ENCODE data around the gene NUDT17. TPM values are rescaled to one million over a fixed set of nuclear protein-coding genes. Genes with fewer than 3 reads are reported as not detected.

Gene NUDT17
- total and polyA plus RNA-seq, 11 donors, result 0.71 to 10.9 (median 4.2) TPM

- Histone ChIP-seq H3K27ac (peak overlapping the region; percentile 89 to 95 (median 92)), H3K9me3 (no peaks in the 10 kb centered on the region), H3K27me3 (no peaks in the 10 kb centered on the region), H3K36me3 (peaks cover 0 to 37% (median 34%) of the 10 kb centered on the region in 9 donors), H3K4me3 (peak overlapping the region; percentile 55 to 97 (median 90)), H3K4me1 (peaks cover 0 to 22% (median 13%) of the 10 kb centered on the region in 12 donors)
- ATAC-seq (peak; percentile 2 to 37 (median 19)), DNase-seq (peak in 4 of 5 donors; percentile 54 to 66 (median 58))
- peak in 1 of 12 donors; percentile 4 for TF ChIP-seq CTCF (IDR thresholded peaks at IDR 0.05)
- TF ChIP-seq POLR2A (IDR thresholded peaks at IDR 0.05), result no peak
- intact Hi-C loops (cut with DNase I), result loop anchor here in 5 of 10 donors (2.0 to 10.0 kb wide), 7 partner anchors 49 to 119 kb away; partner anchors contain the start of genes LIX1L (in 4 of the 5), ANKRD34A (in 1 of the 5), ITGA10 (in 1 of the 5) and POLR3GL (in 1 of the 5)
- WGBS, 4 donors, result 1 to 2% (median 1%) methylated on average over 27 to 35 of the region's 35 CpGs
Observed at GRCh38 chr1:145858238-145858900, 12.9 kb downstream of the NUDT17 start.

- H3K36me3 ChIP-seq, result peaks cover 0 to 31% (median 27%) of the 10 kb centered on the region in 9 donors
- WGBS, 4 donors, result 0 to 1% (median 1%) methylated on average over 38 to 42 of the region's 42 CpGs
- TF ChIP-seq CTCF (IDR thresholded peaks at IDR 0.05) (no peak), POLR2A (IDR thresholded peaks at IDR 0.05) (peak in 1 of 2 donors; percentile 91)
- H3K9me3 ChIP-seq, result no peaks in the 10 kb centered on the region
- peak within 1 kb of the TSS; percentile 55 to 97 (median 90) for H3K4me3 ChIP-seq
- H3K27ac ChIP-seq, result peak within 1 kb of the TSS; percentile 89 to 95 (median 92)
- intact Hi-C loops (cut with DNase I), result loop anchor here in 5 of 10 donors (2.0 to 10.0 kb wide), 7 partner anchors 48 to 118 kb away; partner anchors contain the start of genes LIX1L (in 4 of the 5), ANKRD34A (in 1 of the 5), ITGA10 (in 1 of the 5) and POLR3GL (in 1 of the 5)
- peak; percentile 96 to 98 (median 98) for DNase-seq
- H3K4me1 ChIP-seq, result peaks cover 0 to 22% (median 13%) of the 10 kb centered on the region in 12 donors
- no peaks in the 10 kb centered on the region for H3K27me3 ChIP-seq
- ATAC-seq, result peak; percentile 96 to 97 (median 96)
Observed at GRCh38 chr1:145858901-145859490, 13.6 kb downstream of the NUDT17 start, which contains the start of gene PIAS3. PIAS3 (minus strand) TSS chr1:145859081; CDS start chr1:145858990, 91 bp downstream.

- Histone ChIP-seq H3K36me3 (peaks cover 0 to 25% (median 22%) of the 10 kb centered on the region in 9 donors), H3K9me3 (no peaks in the 10 kb centered on the region), H3K4me3 (peak overlapping the region; percentile 55 to 97 (median 90)), H3K27me3 (no peaks in the 10 kb centered on the region), H3K4me1 (peaks cover 0 to 22% (median 13%) of the 10 kb centered on the region in 12 donors), H3K27ac (peak overlapping the region; percentile 89 to 95 (median 92))
- intact Hi-C loops (cut with DNase I), result loop anchor here in 5 of 10 donors (2.0 to 10.0 kb wide), 7 partner anchors 48 to 118 kb away; partner anchors contain the start of genes LIX1L (in 4 of the 5), ANKRD34A (in 1 of the 5), ITGA10 (in 1 of the 5) and POLR3GL (in 1 of the 5)
- DNase-seq, result peak; percentile 92 to 94 (median 94)
- WGBS, 4 donors, result 0 to 1% (median 0%) methylated on average over 20 to 41 of the region's 41 CpGs
- peak; percentile 77 to 92 (median 90) for ATAC-seq
- TF ChIP-seq POLR2A (IDR thresholded peaks at IDR 0.05) (peak; percentile 8 to 70), CTCF (IDR thresholded peaks at IDR 0.05) (peak in 3 of 12 donors; percentile 9 to 32 (median 19))
Observed at GRCh38 chr1:145859491-145860023, 14.1 kb downstream of the NUDT17 start.

Measured in heart left ventricle (tissue), 16 donors.